Measurements from ENCODE around the gene MINDY3.

- TF ChIP-seq CTCF (IDR thresholded peaks at IDR 0.05; ENCODE audit: borderline replicate concordance, extremely low read depth, low read length, poor library complexity, severe bottlenecking) = no peak
- no peak for TF ChIP-seq EZH2 (IDR thresholded peaks at IDR 0.05; ENCODE audit: borderline replicate concordance, low read depth, low read length, severe bottlenecking)
These were observed 120.0 kb downstream of the MINDY3 start for GRCh38 chr10:15740261-15740660.
